Measurements from ENCODE around the gene GTF2B.
"Not testable (repeated sequence)": the region's sequence is repeated elsewhere in the genome, so short reads cannot be mapped to it uniquely, and the experiment has no call there.

The GTF2B gene

GRCh38 chr1:88880717-88881116 lies 10.7 kb downstream of the GTF2B start:
- not testable (repeated sequence) for DNase-seq

- DNase-seq = no peak
These were observed 12.6 kb downstream of the GTF2B start for GRCh38 chr1:88878731-88879130.

GRCh38 chr1:88877911-88878310 lies 13.5 kb downstream of the GTF2B start:
- DNase-seq = no peak

DNA sequence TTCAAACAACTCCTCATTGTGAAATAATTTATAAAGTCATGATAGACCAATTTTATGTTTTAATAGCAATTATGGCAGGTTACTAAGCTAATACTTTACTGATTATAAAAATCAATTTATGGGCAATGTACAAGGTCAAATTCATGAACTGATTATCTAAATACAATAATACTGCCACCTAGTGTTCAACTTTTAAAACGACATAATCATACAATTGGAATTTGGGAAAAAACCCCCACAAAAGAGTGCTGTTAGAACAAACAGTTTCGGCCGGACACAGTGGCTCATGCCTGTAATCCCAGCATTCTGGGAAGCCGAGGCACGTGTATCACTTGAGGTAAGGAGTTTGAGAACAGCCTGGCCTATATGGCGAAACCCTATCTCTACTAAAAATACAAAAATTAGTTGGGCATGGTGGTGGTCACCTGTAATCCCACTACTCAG lies 14.0 kb downstream of the GTF2B start:
- DNase-seq = no peak

- no peak for DNase-seq
These were observed 14.6 kb downstream of the GTF2B start for GRCh38 chr1:88876573-88877365.

DNA sequence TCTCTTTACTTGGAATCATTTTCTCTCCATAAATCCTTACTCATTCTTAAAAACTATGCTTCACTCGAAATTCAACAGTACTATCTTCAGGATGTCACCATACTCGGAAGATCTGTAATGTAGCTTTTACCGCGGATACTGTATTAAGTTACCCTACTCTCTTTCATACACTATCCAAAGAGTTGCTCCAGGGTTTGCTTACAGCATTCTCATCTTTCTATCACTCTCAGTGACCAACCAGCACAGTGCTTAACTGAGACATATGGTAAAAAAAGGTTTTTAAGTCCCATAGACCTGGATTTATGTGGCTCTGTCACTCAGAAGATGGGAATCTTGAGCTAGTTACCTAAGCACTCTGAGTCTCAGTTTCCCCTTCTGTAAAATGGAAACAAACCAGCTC lies 15.8 kb downstream of the GTF2B start:
- DNase-seq = no peak

- DNase-seq = no peak
These were observed 17.5 kb downstream of the GTF2B start for GRCh38 chr1:88873737-88874349.

- DNase-seq = not testable (repeated sequence)
These were observed 21.7 kb downstream of the GTF2B start for GRCh38 chr1:88869644-88870043.

- no peak for DNase-seq
These were observed 23.4 kb downstream of the GTF2B start for GRCh38 chr1:88867743-88868521.

DNA sequence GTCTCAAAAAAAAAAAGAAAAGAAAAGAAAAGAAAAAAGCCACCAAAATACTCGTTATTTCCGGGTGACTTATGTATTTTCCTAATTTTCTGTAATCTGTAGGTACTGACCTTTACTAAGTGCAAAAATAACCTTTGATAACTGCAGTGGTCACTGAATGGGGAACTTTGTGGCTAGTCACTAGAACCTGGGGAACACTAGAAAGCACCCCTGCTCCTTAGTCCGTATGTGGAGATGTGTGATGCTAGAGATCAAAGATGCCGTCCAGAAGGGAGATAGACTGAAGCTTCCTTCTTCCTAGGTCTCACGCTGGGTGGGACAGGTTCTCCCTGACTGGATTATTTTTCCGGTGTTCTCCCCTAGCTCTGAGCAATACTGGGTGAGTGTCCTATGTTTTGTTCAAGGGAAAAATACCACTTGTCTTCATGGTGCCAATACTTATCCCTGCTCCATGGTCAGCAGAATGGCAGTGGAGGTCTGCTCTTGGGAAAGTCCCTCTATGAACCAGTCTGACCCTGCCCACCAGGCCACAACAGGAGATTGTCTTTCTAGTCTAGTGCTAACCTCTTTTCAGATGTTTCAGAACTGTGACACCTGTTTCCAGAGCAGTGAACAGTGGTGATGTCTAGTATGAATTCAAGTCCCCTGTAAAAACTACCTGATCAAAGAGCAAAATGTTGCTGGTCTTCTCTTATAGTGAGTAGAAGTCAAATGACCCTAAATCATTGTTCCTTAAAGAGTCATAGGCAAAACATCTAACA lies 39.9 kb downstream of the GTF2B start:
- DNase-seq = no peak

- DNase-seq = no peak
These were observed 43.7 kb downstream of the GTF2B start for GRCh38 chr1:88847643-88848042.

DNA sequence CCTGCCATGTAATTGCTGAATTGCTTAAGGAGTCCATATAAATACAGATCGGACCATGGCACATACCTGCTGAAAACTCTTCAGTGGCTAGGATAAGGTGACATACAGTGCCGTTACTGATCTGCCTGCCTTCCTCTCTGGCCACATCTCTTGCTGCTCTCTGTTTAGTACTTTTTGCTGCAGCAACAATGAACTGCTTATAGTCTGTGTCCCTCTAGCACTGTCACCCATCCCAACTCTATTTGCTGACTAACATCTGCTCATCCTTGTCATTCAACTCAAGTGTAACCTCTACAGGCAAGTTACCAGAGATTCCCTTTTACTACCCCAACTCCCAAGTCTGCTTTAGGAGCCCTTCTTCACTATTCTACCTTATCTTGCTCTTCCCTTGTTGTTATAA lies 65.6 kb downstream of the GTF2B start:
- no peak for DNase-seq

- DNase-seq = not testable (repeated sequence)
These were observed 71.7 kb downstream of the GTF2B start for GRCh38 chr1:88819642-88820041.

- DNase-seq = no peak
These were observed 77.9 kb downstream of the GTF2B start for GRCh38 chr1:88813471-88813870.

- no peak for DNase-seq
These were observed 79.0 kb downstream of the GTF2B start for GRCh38 chr1:88812366-88812765.

- no peak for DNase-seq
These were observed 87.9 kb downstream of the GTF2B start for GRCh38 chr1:88803444-88803843.

DNA sequence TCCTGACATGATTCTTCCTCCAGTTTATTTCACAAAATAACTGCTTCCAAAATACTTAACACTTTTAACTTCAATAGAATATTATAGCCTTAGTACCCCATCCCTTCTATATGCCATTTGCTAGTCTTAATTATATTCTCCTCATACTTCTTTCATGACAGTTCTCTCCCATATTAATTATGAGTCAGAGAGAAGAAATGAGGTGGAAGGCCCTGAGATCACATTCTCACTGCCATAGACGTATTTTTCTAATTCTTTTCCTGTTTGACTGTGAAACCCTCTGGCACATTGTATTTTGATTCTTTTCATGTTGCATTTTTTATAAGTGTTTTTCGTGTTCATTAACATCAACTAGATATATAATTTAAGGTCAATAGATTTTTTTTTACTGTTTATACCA lies 88.4 kb downstream of the GTF2B start:
- no peak for DNase-seq

Measured in RPMI8226 (cell line).